Measurements from ENCODE around the gene FCRL5. TPM values are rescaled to one million over a fixed set of nuclear protein-coding genes. Genes with fewer than 3 reads are reported as not detected.

Gene FCRL5
- total RNA-seq, 2 donors from 2014 or later: 1.3 TPM; not detected in 1

DNA sequence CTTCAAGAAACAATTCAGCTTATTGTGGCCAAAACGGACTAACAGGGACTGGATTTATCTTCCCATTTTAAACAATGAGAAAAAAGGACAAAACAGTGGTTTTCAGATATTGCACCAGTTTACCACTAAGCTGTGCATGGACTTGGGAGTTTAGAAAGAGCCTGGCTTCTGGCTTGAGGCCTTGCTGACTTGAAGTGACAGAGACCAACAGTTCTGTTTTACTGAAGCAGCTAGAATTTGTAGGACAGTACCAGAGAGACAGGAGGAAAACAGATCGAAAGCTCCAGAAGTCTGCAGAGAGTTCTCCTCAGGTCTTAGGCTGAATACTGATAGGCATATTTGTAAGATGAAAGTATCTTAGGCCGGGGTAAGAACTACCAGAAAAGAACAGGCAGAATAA, 25.1 kb upstream of the FCRL5 start:
- Histone ChIP-seq H3K36me3 (no peaks in the 10 kb centered on the region), H3K4me1 (replicated peaks) (no peaks in the 10 kb centered on the region), H3K4me3 (no peak overlapping the region), H3K9me3 (no peaks in the 10 kb centered on the region), H3K27ac (no peak overlapping the region), H3K27me3 (replicated peaks; ENCODE audit: insufficient read depth) (no peaks in the 10 kb centered on the region)
- TF ChIP-seq POLR2A (IDR thresholded peaks at IDR 0.05) (no peak), POLR2AphosphoS5 (IDR thresholded peaks at IDR 0.05) (no peak)
- TF ChIP-seq, protein P1, sequence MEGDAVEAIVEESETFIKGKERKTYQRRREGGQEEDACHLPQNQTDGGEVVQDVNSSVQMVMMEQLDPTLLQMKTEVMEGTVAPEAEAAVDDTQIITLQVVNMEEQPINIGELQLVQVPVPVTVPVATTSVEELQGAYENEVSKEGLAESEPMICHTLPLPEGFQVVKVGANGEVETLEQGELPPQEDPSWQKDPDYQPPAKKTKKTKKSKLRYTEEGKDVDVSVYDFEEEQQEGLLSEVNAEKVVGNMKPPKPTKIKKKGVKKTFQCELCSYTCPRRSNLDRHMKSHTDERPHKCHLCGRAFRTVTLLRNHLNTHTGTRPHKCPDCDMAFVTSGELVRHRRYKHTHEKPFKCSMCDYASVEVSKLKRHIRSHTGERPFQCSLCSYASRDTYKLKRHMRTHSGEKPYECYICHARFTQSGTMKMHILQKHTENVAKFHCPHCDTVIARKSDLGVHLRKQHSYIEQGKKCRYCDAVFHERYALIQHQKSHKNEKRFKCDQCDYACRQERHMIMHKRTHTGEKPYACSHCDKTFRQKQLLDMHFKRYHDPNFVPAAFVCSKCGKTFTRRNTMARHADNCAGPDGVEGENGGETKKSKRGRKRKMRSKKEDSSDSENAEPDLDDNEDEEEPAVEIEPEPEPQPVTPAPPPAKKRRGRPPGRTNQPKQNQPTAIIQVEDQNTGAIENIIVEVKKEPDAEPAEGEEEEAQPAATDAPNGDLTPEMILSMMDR (IDR thresholded peaks at IDR 0.05): no peak
- no peak for DNase-seq (ENCODE audit: low spot score)
- intact Hi-C loops (cut with DNase I): no loop called here
- WGBS: 81% methylated on average over 3 of the region's 3 CpGs

DNA sequence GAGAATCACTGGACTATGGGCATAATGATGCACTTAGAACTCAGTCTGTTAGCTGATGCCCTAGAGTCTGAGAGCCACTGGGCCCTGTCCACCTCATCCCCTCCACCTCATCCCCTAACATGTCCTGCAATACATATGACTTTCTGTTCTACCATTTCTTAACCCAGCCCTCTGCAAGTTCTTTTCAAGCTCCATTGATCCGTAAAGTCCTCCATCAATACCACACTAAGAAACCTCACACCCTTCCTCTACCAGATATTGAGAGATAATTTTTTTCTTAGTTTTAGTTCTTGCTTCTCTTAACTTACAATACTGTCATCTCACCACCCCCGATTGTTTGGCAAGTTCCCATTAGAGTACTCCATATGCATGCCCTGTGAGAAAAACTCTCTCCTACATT, 23.4 kb upstream of the FCRL5 start:
- intact Hi-C loops (cut with DNase I): no loop called here

DNA sequence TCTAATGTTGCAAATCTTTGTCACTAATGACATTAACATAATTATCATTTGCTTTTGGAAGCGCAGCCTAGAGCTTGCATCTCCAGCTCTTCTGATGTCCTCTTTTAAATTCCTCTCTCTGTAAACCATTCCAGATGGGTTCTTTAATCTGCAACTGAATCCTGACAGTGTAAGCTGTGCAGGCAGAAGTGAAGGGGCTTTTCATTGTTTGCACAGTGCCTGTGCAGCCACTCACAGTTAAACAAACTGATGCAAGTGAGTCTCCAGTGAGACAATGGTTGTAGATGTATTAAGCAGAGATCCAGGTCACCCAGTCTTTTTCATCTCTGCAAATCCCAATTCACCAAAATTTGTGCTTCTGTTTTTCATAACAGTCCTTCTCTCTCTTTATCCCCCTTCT, 22.5 kb upstream of the FCRL5 start:
- DNase-seq (ENCODE audit: low spot score): no peak
- H3K27ac ChIP-seq: no peak overlapping the region
- no peaks in the 10 kb centered on the region for H3K9me3 ChIP-seq
- H3K4me1 ChIP-seq (replicated peaks): no peaks in the 10 kb centered on the region
- 17% methylated on average over 1 of the region's 1 CpG for WGBS
- H3K27me3 ChIP-seq (replicated peaks; ENCODE audit: insufficient read depth): no peaks in the 10 kb centered on the region
- H3K36me3 ChIP-seq: no peaks in the 10 kb centered on the region
- TF ChIP-seq, protein P1 (IDR thresholded peaks at IDR 0.05): no peak
- TF ChIP-seq POLR2A (IDR thresholded peaks at IDR 0.05): no peak
- no peak for TF ChIP-seq POLR2AphosphoS5 (IDR thresholded peaks at IDR 0.05)
- intact Hi-C loops (cut with DNase I): no loop called here
- H3K4me3 ChIP-seq: no peak overlapping the region

More for the DNA sequence above, 23.4 kb upstream of the FCRL5 start:
- H3K4me1 ChIP-seq (replicated peaks): no peaks in the 10 kb centered on the region
- H3K36me3 ChIP-seq: no peaks in the 10 kb centered on the region
- DNase-seq (ENCODE audit: low spot score): no peak
- H3K27me3 ChIP-seq (replicated peaks; ENCODE audit: insufficient read depth): no peaks in the 10 kb centered on the region
- H3K27ac ChIP-seq: no peak overlapping the region
- H3K4me3 ChIP-seq: no peak overlapping the region
- WGBS: 94% methylated on average over 2 of the region's 2 CpGs
- no peaks in the 10 kb centered on the region for H3K9me3 ChIP-seq
- TF ChIP-seq, protein P1 (IDR thresholded peaks at IDR 0.05): no peak
- no peak for TF ChIP-seq POLR2AphosphoS5 (IDR thresholded peaks at IDR 0.05)
- TF ChIP-seq POLR2A (IDR thresholded peaks at IDR 0.05): no peak

- intact Hi-C loops (cut with DNase I): no loop called here
- DNase-seq (ENCODE audit: low spot score): no peak
- Histone ChIP-seq H3K4me3 (no peak overlapping the region), H3K4me1 (replicated peaks) (no peaks in the 10 kb centered on the region), H3K27ac (no peak overlapping the region), H3K9me3 (no peaks in the 10 kb centered on the region), H3K27me3 (replicated peaks; ENCODE audit: insufficient read depth) (no peaks in the 10 kb centered on the region), H3K36me3 (no peaks in the 10 kb centered on the region)
- 82% methylated on average over 14 of the region's 14 CpGs for WGBS
- TF ChIP-seq, protein P1 (IDR thresholded peaks at IDR 0.05): no peak
- TF ChIP-seq POLR2AphosphoS5 (IDR thresholded peaks at IDR 0.05): no peak
- no peak for TF ChIP-seq POLR2A (IDR thresholded peaks at IDR 0.05)
Measured at GRCh38 chr1:157566484-157567300, 14.4 kb upstream of the FCRL5 start.

GRCh38 chr1:157562515-157562914, 10.2 kb upstream of the FCRL5 start:
- intact Hi-C loops (cut with DNase I): no loop called here
- H3K27ac ChIP-seq: no peak overlapping the region
- no peak for DNase-seq (ENCODE audit: low spot score)
- WGBS: 27% methylated on average over 2 of the region's 2 CpGs
- H3K4me3 ChIP-seq: no peak overlapping the region
- no peak for TF ChIP-seq POLR2AphosphoS5 (IDR thresholded peaks at IDR 0.05)
- TF ChIP-seq, protein P1 (IDR thresholded peaks at IDR 0.05): no peak
- TF ChIP-seq POLR2A (IDR thresholded peaks at IDR 0.05): no peak
- H3K36me3 ChIP-seq: no peaks in the 10 kb centered on the region
- H3K4me1 ChIP-seq (replicated peaks): no peaks in the 10 kb centered on the region
- no peaks in the 10 kb centered on the region for H3K9me3 ChIP-seq
- no peaks in the 10 kb centered on the region for H3K27me3 ChIP-seq (replicated peaks; ENCODE audit: insufficient read depth)
